ENCODE measurements around the gene HAT1.

DNA sequence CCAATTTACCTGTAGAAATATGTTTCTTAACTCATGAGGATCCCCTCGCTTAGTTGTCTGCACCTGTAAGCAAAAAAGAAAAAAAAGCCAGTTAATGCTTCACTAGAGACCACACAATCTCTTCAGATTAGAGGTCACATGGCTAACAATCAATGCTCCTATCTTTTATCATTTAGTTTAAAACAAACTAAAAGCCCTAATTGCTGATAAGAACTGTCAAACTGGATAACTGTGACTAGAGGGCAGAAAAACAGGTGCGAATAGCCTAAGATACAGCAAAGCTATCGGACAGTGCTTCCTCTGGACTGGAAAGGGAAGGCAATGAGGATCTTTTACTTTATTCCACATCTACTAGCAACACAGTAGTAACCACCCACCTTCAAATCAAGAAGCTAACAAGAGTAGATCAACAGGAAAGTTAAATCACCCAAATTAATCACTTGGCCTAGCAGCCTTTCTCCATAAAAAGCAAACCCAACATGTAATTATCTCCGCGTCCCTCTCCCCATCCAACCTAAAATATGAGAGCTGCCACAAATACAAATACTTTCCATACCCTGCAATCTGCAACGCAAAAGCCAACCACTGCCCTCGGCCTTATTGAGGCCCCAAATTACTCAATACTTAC is 29.0 kb upstream of the HAT1 start:
- TF ChIP-seq, protein P1, sequence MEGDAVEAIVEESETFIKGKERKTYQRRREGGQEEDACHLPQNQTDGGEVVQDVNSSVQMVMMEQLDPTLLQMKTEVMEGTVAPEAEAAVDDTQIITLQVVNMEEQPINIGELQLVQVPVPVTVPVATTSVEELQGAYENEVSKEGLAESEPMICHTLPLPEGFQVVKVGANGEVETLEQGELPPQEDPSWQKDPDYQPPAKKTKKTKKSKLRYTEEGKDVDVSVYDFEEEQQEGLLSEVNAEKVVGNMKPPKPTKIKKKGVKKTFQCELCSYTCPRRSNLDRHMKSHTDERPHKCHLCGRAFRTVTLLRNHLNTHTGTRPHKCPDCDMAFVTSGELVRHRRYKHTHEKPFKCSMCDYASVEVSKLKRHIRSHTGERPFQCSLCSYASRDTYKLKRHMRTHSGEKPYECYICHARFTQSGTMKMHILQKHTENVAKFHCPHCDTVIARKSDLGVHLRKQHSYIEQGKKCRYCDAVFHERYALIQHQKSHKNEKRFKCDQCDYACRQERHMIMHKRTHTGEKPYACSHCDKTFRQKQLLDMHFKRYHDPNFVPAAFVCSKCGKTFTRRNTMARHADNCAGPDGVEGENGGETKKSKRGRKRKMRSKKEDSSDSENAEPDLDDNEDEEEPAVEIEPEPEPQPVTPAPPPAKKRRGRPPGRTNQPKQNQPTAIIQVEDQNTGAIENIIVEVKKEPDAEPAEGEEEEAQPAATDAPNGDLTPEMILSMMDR (IDR thresholded peaks at IDR 0.05) = no peak
- TF ChIP-seq POLR2A (IDR thresholded peaks at IDR 0.05) = no peak
